NCI-H510A treated with DMSO at 0.1 percent for 48 hours (cell line): ENCODE data around the gene PLEKHG3.

Experiments used
- DNase-seq: peaks from one replicate; lab custom pipeline; 2025; lab: John Stamatoyannopoulos, UW

The PLEKHG3 gene

DNA sequence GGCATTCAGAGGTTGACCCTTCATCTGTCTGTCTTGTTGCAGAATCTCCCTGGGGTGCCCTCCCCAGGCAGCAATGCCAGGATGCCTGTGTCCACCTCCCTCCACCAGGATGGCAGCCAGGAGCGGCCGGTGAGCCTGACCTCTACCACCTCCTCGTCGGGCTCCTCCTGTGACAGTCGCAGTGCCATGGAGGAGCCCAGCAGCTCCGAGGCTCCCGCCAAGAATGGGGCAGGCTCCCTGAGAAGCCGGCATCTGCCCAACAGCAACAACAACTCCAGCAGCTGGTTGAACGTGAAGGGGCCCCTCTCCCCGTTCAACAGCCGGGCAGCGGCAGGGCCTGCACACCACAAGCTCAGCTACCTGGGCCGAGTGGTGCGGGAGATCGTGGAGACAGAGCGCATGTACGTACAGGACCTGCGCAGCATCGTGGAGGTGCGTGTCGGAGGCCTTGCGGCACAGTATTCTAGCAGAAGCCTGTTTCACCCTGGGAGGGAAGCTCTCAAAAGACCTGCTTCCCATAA, 23.4 kb downstream of the PLEKHG3 start:
- DNase-seq = no peak

DNA sequence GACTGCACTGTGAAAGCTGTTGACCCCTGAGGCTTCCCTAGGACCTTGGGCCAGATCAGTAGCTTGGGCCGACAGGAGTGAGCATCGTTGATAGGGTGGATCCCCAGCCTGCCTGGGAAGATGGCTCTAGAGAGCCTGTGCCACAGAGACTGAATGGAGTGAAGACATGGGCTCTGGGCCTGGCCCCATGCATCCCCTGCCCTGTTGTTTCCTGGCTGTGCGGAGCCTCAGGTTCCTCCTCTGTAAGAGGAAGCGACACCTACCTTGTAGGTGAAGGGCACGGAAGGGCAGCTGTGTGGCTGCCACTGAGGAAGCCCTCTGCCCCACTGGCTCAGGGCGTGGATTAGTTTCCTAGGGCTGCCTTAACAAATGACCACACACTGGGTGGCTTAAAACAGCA, 23.9 kb downstream of the PLEKHG3 start:
- DNase-seq = no peak

DNA sequence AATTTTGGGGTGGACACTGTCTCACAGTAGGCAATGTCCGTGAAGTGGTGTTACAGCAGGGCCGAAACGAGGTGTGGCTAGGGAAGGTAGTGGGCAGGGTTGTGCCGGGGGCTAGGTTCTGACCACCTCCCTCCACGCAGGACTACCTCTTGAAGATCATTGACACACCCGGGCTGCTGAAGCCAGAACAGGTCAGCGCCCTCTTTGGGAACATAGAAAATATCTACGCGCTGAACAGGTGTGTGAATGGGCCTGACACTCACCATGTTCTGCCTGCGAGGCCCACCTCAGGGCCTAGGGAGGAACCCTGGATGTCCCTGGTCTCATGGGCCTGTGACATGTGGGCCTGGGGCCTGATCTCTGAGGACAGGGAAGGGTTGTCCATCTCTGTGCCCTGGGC, 24.6 kb downstream of the PLEKHG3 start:
- no peak for DNase-seq

DNA sequence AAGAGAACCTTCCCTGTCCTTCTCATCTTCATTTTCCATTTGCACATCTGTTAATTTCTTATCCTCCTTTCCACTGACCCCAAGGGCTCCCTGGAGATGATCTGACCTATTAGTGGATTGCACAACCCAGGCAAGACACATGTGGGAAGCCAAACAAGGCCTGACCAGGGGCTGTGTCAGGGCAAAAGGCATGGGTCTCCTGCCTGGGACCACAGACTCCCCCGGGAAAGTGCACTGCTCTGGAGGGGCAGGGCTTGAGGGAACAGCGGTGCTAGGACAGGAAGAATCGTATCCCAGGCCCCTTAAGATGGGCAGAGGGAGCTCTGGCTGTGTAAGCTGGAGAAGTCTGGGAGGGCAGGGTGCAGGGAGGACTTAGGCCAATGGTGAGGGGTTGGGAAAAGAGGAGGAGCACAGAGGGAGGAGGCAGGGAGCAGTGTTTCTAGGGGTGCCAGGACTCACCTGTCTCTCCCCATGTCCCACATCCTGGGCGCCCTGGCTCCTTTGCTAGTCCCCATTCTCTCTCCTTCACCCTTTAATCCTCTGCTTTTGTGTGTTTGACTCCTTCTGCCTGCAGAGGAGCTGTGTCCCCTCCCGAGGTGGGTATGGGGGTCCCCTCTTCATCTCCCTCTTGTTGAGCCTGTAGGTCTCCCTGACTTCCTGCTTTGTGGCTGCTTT, 25.3 kb downstream of the PLEKHG3 start:
- no peak for DNase-seq

DNA sequence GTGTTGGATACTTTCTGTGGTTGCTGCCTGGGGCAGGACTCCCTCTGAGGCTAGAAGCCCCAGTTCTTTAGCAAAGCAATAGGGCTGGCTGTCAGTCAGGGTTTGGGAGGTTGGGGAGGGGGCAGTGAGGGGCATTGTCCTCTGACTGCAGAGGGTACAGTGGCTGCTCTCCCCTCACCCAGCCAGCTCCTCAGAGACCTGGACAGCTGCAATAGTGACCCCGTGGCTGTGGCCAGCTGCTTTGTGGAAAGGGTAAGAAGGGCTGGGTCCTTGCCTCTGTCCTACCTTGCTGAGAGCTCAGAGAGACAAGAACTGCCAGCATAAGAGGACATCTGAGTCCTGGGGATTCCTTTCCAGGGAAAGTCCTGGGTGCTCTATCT, 25.8 kb downstream of the PLEKHG3 start:
- DNase-seq = no peak

DNA sequence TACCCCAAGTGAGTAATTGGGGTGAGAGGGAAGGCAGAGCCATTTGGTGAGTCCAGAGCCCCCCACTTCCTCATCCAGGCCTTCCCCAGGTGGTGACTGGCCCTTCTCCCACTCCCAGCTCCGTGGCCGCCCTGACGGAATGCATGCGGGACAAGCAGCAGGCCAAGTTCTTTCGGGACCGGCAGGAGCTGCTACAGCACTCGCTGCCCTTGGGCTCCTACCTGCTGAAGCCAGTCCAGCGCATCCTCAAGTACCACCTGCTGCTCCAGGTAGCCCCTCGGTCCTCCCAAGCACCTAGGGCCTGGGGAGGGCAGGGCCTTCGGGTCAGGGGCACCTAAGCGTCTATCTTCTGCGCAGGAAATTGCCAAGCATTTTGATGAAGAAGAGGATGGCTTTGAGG, 26.5 kb downstream of the PLEKHG3 start:
- no peak for DNase-seq

DNA sequence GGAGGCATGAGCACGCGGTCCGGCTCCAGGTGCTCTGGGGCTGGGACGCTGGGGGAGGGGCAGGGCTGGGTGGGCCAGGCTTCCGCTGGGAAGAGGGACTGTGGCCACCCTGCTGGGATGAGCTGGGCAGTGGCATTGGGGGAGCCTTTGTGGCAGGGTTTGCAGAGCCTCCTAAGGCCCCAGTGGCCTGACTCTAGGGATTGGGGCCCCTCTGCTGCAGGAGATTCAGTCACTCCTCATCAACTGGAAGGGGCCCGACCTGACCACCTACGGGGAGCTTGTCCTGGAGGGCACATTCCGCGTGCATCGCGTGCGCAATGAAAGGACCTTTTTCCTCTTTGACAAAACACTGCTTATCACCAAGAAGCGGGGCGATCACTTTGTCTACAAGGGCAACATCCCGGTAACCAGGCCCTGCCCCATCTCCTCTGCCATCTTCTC, 26.9 kb downstream of the PLEKHG3 start:
- no peak for DNase-seq

DNA sequence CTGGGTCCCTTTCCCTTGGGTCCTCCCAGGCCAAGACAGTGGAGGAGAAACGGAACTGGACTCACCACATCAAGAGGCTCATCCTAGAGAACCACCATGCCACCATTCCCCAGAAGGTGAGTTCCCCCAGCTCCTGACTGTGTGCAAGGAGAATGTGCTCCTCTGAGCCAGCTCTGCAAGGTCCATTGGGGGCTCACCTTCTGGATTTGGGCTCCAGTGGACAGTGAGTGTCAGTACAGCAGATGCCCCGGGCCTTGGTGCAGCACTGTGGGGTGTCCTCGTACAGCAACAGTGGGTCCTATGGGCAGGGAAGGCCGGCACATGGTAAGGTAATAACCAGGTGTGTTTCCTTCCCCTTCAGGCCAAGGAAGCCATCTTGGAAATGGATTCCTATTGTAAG, 27.8 kb downstream of the PLEKHG3 start:
- no peak for DNase-seq

DNA sequence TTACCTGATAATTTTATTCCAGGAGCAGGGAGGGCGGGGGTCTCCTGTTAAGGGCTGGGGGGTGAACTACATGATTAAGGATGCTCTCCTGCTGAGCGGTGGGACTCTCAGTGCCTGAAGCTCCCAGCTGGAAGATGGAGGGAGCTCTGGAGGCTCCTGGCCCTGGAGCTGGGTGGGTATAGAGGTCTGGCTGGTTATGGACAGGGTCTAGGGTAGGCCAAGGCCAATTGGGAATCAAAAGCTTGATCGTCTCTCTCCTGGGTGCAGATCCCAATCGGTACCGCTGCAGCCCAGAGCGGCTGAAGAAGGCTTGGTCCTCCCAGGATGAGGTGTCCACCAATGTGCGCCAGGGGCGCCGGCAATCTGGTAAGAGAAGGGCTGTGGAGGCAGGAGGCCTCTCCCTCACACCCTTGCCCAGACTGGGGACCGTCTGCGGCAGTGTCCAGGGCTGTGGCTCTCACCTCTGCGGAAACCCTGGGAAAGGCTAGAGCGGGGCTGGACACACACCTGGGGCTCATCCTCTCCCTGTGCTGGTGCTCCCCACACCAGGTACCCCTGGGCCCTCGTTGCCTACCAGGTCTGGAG, 28.4 kb downstream of the PLEKHG3 start:
- DNase-seq = no peak

DNA sequence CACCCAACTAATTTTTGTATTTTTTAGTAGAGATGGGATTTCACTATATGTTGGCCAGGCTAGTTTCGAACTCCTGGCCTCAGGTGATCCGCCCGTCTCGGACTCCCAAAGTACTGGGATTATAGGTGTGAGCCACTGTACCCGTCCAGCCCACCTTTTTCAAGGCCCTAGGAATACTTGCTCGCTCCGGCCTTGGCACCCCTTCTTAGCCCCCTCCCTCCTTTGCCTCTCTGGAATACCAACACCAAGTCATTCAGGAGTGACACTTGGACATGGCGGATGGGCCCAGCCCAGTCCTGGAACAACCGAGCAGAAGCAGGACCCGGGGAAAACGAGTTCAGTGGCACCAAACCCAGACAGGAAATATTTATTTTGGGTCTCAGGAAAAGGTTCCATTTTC, 29.1 kb downstream of the PLEKHG3 start:
- no peak for DNase-seq

DNA sequence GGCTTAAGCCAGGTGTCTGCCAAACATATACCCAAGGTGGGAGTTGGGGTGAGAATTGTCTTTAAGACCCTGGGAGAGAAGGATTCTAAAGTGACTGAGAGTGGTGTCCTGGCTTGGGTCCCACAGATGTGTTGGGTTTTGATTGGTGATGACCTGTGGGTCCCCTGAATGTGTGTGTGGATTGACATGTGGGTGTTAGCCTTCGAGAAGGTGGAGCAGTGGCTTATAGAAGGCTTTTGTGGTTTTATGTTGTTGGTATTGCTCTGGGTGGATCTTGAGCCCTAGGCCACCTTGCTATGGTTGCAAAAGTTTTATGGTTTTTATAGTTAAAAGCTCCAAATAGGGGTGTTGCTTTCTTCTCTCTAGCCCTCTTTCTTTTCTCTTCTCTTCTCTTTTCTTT, 29.7 kb downstream of the PLEKHG3 start:
- DNase-seq = no peak

DNA sequence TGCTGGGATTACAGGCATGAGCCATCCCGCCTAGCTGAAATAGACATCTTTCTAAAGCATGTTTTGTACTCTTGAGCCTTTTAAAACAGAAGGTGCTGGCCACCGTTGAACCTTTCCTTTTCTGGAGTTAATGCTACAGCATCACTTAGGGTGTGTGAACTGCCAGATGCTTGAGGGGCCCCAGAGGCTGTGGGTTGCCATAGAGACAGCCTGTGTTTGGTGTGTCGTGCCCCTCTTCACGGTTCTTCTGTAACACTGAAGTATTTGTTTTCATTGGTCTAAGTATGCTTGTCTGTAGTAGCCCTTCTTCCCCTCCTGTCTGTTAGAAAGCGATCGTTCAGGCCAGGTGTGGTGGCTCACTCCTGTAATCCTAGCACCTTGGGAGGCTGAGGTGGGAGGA, 30.8 kb downstream of the PLEKHG3 start:
- peak; percentile 92 for DNase-seq

DNA sequence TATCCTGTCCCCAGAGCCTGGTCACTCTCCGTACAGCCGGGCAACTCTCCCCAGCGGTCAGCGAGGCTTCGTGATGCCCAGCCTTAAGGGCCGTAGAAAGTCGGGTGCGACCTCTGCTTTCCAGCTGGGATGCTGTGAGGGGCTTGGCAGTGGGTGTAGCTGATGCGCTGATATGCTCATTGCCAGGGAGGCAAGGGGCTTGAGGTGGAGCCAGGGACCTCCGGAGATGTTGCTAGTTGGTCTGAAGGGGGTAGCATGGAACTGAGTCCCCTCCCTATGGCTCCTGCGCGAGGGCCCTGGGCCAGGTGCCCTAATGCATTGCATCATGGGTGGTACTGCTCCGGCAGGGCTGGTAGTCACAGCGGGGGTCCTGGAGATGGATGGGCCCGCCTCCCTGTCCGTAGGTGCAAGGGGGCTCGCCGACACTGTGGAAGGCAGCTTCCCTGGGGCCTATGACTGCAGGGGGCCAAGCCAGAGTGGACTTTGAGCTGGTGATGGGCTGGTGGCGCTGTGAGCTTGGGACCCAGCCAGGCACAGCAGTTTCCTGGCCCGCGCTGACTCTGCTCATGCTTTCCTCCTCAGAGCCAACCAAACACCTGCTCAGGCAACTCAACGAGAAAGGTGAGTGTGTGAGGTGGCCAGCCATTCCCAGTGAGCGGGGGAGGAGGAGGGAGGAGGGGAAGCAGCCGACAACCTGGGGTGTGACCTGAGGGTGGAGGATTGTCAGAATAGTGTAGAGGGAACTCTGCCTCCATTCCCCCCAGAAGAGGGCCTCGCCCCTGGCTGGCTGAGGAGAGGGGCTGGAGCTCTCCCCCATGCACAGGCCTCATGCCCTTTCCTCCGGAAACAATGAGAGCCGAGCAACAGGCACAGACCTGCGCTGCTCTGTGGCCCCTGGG, 32.3 kb downstream of the PLEKHG3 start:
- peak; percentile 95 for DNase-seq

DNA sequence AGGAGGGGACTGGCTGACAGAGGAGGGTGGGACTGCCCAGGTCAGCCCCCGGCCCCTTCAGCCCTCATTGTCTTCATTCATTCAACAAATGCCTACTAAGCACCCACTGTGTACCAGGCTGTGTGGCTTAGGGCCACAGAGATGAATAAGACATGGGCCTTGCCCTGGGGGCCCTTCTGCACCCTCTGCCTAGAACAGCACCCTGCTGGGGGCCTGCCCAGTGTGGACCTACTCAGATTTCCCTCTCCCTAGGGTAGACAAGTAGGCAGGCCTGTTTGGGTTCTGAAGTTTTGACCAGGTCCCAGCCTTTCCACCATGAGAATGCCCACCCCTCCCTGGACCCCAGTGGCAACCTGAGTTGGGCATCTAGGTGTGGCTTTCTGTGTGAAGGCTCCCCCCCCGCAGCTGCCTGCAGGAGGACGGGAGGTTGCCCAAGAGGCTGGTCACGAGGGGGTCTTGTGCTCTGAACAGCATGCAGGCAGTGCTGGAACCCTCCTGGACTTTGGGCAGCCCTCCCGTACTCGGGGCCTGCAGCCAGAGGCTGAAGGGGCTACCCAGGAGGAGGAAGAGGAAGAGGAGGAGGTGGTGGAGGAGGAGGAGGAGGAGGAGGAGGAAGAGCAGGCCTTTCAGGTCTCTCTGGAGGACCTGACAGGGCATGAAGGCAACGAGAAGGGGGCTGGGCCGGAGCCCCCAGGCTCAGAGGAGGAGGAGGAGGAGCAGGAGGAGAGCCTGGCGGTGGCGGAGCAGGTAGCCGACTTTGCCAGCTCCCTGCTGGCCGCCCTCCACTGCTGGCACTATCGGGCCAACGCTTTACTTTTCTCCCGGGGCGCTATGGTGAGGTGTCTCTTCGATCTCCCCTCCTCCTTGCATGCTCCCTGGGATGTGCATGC, 33.4 kb downstream of the PLEKHG3 start:
- no peak for DNase-seq

DNA sequence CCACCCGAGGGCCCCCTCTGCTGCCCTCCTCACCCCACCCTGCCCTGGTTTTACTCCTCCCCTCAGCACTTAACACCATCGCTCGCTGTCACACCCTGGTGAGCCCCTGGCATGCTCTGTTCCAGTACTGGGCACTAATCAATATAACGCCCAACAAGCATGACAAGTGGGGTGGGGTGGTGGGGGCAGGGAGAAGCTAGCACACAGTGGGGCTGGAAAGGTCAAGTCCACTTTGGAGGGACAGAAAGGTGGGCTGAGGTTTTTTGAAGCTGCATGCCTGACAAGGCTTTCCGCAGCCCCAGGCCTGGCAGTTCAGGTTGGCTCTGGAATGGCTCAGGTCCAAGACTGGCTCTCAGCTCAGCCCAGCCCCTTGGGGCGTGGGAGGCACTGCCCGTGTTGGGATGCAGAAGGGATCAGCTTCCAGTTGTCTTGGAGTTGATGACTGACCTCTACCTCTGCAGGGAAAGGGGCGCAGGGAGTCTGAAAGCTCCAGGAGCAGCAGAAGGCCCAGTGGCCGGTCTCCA, 34.1 kb downstream of the PLEKHG3 start:
- DNase-seq = no peak

DNA sequence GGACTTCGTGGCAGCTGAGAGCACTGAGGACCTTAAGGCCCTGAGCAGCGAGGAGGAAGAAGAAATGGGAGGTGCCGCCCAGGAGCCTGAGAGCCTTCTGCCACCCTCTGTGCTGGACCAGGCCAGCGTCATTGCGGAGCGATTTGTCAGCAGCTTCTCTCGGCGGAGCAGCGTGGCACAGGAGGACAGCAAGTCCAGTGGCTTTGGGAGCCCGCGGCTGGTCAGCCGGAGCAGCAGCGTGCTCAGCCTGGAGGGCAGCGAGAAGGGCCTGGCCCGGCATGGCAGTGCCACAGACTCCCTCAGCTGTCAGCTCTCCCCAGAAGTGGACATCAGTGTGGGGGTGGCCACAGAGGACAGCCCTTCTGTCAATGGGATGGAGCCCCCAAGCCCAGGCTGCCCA, 37.0 kb downstream of the PLEKHG3 start:
- no peak for DNase-seq

DNA sequence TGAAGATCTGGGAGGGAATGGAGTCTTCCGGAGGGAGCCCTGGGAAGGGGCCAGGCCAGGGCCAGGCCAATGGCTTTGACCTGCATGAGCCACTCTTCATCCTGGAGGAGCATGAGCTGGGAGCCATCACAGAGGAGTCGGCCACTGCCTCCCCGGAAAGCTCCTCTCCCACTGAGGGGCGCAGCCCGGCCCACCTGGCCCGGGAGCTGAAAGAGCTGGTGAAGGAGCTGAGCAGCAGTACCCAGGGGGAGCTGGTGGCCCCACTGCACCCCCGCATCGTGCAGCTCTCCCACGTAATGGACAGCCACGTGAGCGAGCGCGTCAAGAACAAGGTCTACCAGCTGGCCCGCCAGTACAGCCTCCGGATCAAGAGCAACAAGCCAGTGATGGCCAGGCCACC, 37.7 kb downstream of the PLEKHG3 start:
- no peak for DNase-seq

DNA sequence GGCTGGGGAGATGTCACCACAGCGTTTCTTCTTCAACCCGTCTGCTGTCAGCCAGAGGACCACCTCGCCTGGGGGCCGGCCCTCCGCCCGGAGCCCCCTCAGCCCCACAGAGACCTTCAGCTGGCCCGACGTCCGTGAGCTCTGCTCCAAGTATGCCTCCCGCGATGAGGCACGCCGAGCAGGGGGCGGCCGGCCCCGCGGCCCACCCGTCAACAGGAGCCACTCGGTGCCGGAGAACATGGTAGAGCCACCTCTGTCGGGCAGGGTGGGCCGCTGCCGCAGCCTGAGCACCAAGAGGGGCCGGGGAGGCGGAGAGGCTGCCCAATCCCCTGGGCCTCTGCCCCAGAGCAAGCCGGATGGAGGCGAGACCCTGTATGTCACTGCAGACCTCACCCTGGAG, 38.8 kb downstream of the PLEKHG3 start:
- no peak for DNase-seq

DNA sequence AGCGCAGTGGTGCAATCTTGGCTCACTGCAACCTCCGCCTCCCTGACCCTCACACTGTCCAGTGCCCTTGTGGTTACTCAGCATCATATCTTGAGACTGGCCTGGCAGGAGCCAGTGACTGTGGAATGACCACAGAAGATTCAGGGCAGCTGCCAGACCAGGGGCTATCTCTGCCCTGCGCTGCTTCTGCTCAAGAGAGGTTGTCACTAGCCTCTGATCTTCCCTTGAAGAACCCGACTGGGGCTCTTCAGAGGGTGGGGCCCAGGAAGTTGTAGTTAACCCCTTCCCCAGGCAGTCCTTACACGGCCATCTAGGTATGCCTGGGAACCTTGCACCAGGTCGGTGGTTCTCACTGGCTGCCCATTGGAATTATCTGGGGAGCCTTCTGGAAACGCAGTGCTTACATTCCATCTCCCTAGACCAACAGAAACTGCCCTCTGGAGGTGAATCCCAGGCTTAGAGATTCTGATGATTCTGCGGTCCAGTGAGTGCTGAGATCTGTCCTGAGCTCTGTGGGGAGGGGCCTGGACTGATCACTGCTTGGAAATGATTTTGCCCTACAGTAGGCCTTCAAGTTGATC, 41.4 kb downstream of the PLEKHG3 start:
- no peak for DNase-seq

DNA sequence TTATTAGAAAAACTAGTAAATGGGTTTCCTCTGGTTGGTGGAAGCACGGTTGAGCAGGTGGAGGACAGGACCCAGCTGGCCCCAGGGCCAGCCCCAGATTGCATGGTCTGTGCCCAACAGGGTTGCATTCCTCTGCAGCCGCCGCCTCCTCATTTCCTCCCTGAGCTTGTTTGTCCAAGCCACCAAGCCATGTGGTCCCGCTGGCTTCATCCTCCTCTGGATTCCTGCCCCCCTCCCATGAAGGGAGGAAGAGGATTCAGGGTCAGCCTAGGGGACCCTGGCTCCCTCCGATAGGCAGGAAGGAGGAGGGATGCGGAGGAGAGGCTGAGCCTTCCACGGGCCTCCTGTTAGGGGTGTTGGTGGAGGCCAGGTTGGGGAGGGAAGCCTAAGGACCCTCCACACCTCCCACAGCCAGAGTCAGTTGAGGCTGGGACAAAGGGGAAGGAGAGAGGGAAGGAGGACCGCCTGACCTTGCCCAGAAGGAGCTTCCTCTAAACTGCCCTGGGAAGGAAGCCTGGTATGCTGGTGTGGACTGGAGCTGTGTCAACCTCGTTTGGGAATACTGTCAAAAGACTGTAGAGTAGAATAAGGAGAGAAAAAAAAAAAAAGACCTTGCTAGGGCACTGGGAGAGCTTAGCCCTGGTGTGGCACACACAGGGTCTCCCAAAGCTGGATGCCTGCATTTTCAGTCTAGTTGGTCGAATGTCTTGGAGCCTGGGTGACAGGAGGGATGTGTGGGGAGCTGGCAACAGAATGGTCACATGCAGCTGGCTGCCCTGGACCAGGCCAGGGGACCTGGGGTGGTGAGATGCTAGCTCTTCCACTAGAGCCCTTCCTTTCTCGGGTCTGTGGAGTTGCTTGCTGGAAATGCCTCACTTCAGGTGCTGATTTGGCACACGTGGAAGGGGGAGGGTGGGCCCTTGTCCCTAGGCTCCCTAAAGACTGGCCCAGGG, 42.4 kb downstream of the PLEKHG3 start:
- DNase-seq = no peak
